ENCODE results near the gene RCHY1.
A peak's percentile ranks its signal among the peaks of the same experiment; 100 is the strongest.
"Not testable (repeated sequence)": the region's sequence is repeated elsewhere in the genome, so short reads cannot be mapped to it uniquely, and the experiment has no call there.

Gene RCHY1

GRCh38 chr4:75514131-75514948, at the start of gene RCHY1, which contains the start of gene THAP6:
RCHY1 (minus strand) TSS chr4:75514403; CDS start chr4:75514286, 117 bp downstream.
THAP6 (plus strand) TSS chr4:75514473; CDS start chr4:75515453, 980 bp downstream.
- ATAC-seq (replicated peaks; ENCODE audit: extremely low read depth, poor library complexity, severe bottlenecking) (peak; percentile 88), DNase-seq (ENCODE audit: low spot score in 2 of 2) (peak; percentile 84 to 88)
- H3K9me3 Mint-ChIP-seq: no peaks in the 10 kb centered on the region
- H3K27me3 Mint-ChIP-seq: no peaks in the 10 kb centered on the region
- H3K4me3 Mint-ChIP-seq: no peak within 1 kb of the TSS
- peaks cover 32% of the 10 kb centered on the region for H3K4me1 Mint-ChIP-seq
- no peak within 1 kb of the TSS for H3K27ac Mint-ChIP-seq (ENCODE audit: low read depth)
- H3K36me3 Mint-ChIP-seq (ENCODE audit: insufficient read depth): peaks cover 30% of the 10 kb centered on the region

GRCh38 chr4:75561789-75562188, 47.6 kb upstream of the RCHY1 start:
- H3K36me3 Mint-ChIP-seq (ENCODE audit: insufficient read depth): no peaks in the 10 kb centered on the region
- peaks cover 33% of the 10 kb centered on the region for H3K27me3 Mint-ChIP-seq
- ATAC-seq (replicated peaks; ENCODE audit: extremely low read depth, poor library complexity, severe bottlenecking) (no peak), DNase-seq (ENCODE audit: low spot score in 2 of 2) (no peak)
- H3K4me1 Mint-ChIP-seq: peaks cover 11% of the 10 kb centered on the region
- H3K9me3 Mint-ChIP-seq: no peaks in the 10 kb centered on the region
- no peak overlapping the region for H3K4me3 Mint-ChIP-seq
- no peak overlapping the region for H3K27ac Mint-ChIP-seq (ENCODE audit: low read depth)

GRCh38 chr4:75557696-75558095, 43.5 kb upstream of the RCHY1 start:
- no peak for ATAC-seq (replicated peaks; ENCODE audit: extremely low read depth, poor library complexity, severe bottlenecking)
- Mint-ChIP-seq H3K4me3 (no peak overlapping the region), H3K27me3 (peaks cover 30% of the 10 kb centered on the region), H3K36me3 (ENCODE audit: insufficient read depth) (no peaks in the 10 kb centered on the region), H3K4me1 (no peaks in the 10 kb centered on the region), H3K27ac (ENCODE audit: low read depth) (no peak overlapping the region), H3K9me3 (no peaks in the 10 kb centered on the region)
- no peak for DNase-seq (ENCODE audit: low spot score in 2 of 2)

GRCh38 chr4:75555294-75556164, 41.3 kb upstream of the RCHY1 start, which contains the start of gene ODAPH:
ODAPH (plus strand) TSS chr4:75556066; CDS start chr4:75556083, 17 bp downstream.
- H3K4me1 Mint-ChIP-seq: no peaks in the 10 kb centered on the region
- no peaks in the 10 kb centered on the region for H3K36me3 Mint-ChIP-seq (ENCODE audit: insufficient read depth)
- no peak within 1 kb of the TSS for H3K27ac Mint-ChIP-seq (ENCODE audit: low read depth)
- no peak within 1 kb of the TSS for H3K4me3 Mint-ChIP-seq
- no peak for ATAC-seq (replicated peaks; ENCODE audit: extremely low read depth, poor library complexity, severe bottlenecking)
- H3K9me3 Mint-ChIP-seq: no peaks in the 10 kb centered on the region
- no peak for DNase-seq (ENCODE audit: low spot score in 2 of 2)
- peaks cover 21% of the 10 kb centered on the region for H3K27me3 Mint-ChIP-seq

- H3K27me3 Mint-ChIP-seq: peaks cover 14% of the 10 kb centered on the region
- no peak overlapping the region for H3K27ac Mint-ChIP-seq (ENCODE audit: low read depth)
- no peaks in the 10 kb centered on the region for H3K9me3 Mint-ChIP-seq
- no peak for DNase-seq (ENCODE audit: low spot score in 2 of 2)
- no peaks in the 10 kb centered on the region for H3K4me1 Mint-ChIP-seq
- H3K36me3 Mint-ChIP-seq (ENCODE audit: insufficient read depth): no peaks in the 10 kb centered on the region
- ATAC-seq (replicated peaks; ENCODE audit: extremely low read depth, poor library complexity, severe bottlenecking): no peak
- H3K4me3 Mint-ChIP-seq: no peak overlapping the region
These were observed 38.2 kb upstream of the RCHY1 start for GRCh38 chr4:75552452-75552851.

- DNase-seq (ENCODE audit: low spot score in 2 of 2) (no peak), ATAC-seq (replicated peaks; ENCODE audit: extremely low read depth, poor library complexity, severe bottlenecking) (no peak)
- no peaks in the 10 kb centered on the region for H3K27me3 Mint-ChIP-seq
- no peak overlapping the region for H3K27ac Mint-ChIP-seq (ENCODE audit: low read depth)
- H3K4me1 Mint-ChIP-seq: no peaks in the 10 kb centered on the region
- H3K9me3 Mint-ChIP-seq: no peaks in the 10 kb centered on the region
- H3K4me3 Mint-ChIP-seq: no peak overlapping the region
- no peaks in the 10 kb centered on the region for H3K36me3 Mint-ChIP-seq (ENCODE audit: insufficient read depth)
These were observed 34.8 kb upstream of the RCHY1 start for GRCh38 chr4:75549019-75549418.

- H3K27me3 Mint-ChIP-seq: no peaks in the 10 kb centered on the region
- DNase-seq (ENCODE audit: low spot score in 2 of 2) (no peak), ATAC-seq (replicated peaks; ENCODE audit: extremely low read depth, poor library complexity, severe bottlenecking) (no peak)
- no peak overlapping the region for H3K4me3 Mint-ChIP-seq
- no peaks in the 10 kb centered on the region for H3K9me3 Mint-ChIP-seq
- no peaks in the 10 kb centered on the region for H3K4me1 Mint-ChIP-seq
- H3K36me3 Mint-ChIP-seq (ENCODE audit: insufficient read depth): no peaks in the 10 kb centered on the region
- H3K27ac Mint-ChIP-seq (ENCODE audit: low read depth): no peak overlapping the region
These were observed 33.6 kb upstream of the RCHY1 start for GRCh38 chr4:75547647-75548387.

- Mint-ChIP-seq H3K27ac (ENCODE audit: low read depth) (no peak overlapping the region), H3K36me3 (ENCODE audit: insufficient read depth) (no peaks in the 10 kb centered on the region), H3K27me3 (no peaks in the 10 kb centered on the region), H3K4me3 (no peak overlapping the region), H3K4me1 (no peaks in the 10 kb centered on the region), H3K9me3 (no peaks in the 10 kb centered on the region)
- no peak for DNase-seq (ENCODE audit: low spot score in 2 of 2)
- ATAC-seq (replicated peaks; ENCODE audit: extremely low read depth, poor library complexity, severe bottlenecking): no peak
These were observed 31.3 kb upstream of the RCHY1 start for GRCh38 chr4:75545526-75545925.

GRCh38 chr4:75544870-75545269, 30.7 kb upstream of the RCHY1 start:
- H3K27ac Mint-ChIP-seq (ENCODE audit: low read depth): no peak overlapping the region
- no peak overlapping the region for H3K4me3 Mint-ChIP-seq
- ATAC-seq (replicated peaks; ENCODE audit: extremely low read depth, poor library complexity, severe bottlenecking): no peak

GRCh38 chr4:75544220-75544619, 30.0 kb upstream of the RCHY1 start:
- not testable (repeated sequence) for H3K27me3 Mint-ChIP-seq; H3K9me3 Mint-ChIP-seq; H3K27ac Mint-ChIP-seq (ENCODE audit: low read depth); ATAC-seq (replicated peaks; ENCODE audit: extremely low read depth, poor library complexity, severe bottlenecking); H3K36me3 Mint-ChIP-seq (ENCODE audit: insufficient read depth); H3K4me3 Mint-ChIP-seq; H3K4me1 Mint-ChIP-seq; DNase-seq (ENCODE audit: low spot score in 2 of 2)

More at GRCh38 chr4:75544870-75545269, 30.7 kb upstream of the RCHY1 start:
- DNase-seq (ENCODE audit: low spot score in 2 of 2): no peak
- Mint-ChIP-seq H3K36me3 (ENCODE audit: insufficient read depth) (no peaks in the 10 kb centered on the region), H3K4me1 (no peaks in the 10 kb centered on the region), H3K27me3 (no peaks in the 10 kb centered on the region), H3K9me3 (no peaks in the 10 kb centered on the region)

- Mint-ChIP-seq H3K4me3 (no peak overlapping the region), H3K9me3 (no peaks in the 10 kb centered on the region), H3K27ac (ENCODE audit: low read depth) (no peak overlapping the region), H3K4me1 (no peaks in the 10 kb centered on the region), H3K27me3 (no peaks in the 10 kb centered on the region), H3K36me3 (ENCODE audit: insufficient read depth) (no peaks in the 10 kb centered on the region)
- ATAC-seq (replicated peaks; ENCODE audit: extremely low read depth, poor library complexity, severe bottlenecking) (no peak), DNase-seq (ENCODE audit: low spot score in 2 of 2) (no peak)
These were observed 28.6 kb upstream of the RCHY1 start for GRCh38 chr4:75542824-75543223.

- not testable (repeated sequence) for H3K4me3 Mint-ChIP-seq; DNase-seq (ENCODE audit: low spot score in 2 of 2); H3K27ac Mint-ChIP-seq (ENCODE audit: low read depth); H3K9me3 Mint-ChIP-seq; H3K36me3 Mint-ChIP-seq (ENCODE audit: insufficient read depth); ATAC-seq (replicated peaks; ENCODE audit: extremely low read depth, poor library complexity, severe bottlenecking); H3K4me1 Mint-ChIP-seq; H3K27me3 Mint-ChIP-seq
These were observed 23.1 kb upstream of the RCHY1 start for GRCh38 chr4:75537308-75537707.
